Measurements from ENCODE around the gene UBR1. TPM values are rescaled to one million over a fixed set of nuclear protein-coding genes. Genes with fewer than 3 reads are reported as not detected.

UBR1 gene
- total RNA-seq, 1 experiment from 2014 or later, result 22.2 TPM

GRCh38 chr15:42955518-42955917 lies 150.3 kb downstream of the UBR1 start:
- Histone ChIP-seq H2AFZ (ENCODE audit: low read length) (no peak overlapping the region), H3K79me2 (ENCODE audit: insufficient read depth, low read length) (no peaks in the 10 kb centered on the region), H4K20me1 (ENCODE audit: control insufficient read depth, insufficient read depth, insufficient read length) (no peaks in the 10 kb centered on the region), H2BK5ac (ENCODE audit: insufficient read length, low read length) (no peak overlapping the region), H2BK12ac (ENCODE audit: insufficient read length, low read depth, low read length) (no peak overlapping the region), H2BK120ac (ENCODE audit: low read depth, low read length, poor library complexity, severe bottlenecking) (no peak overlapping the region), H3K56ac (ENCODE audit: insufficient read length, low read depth, low read length) (no peak overlapping the region), H4K5ac (ENCODE audit: insufficient read length, low read depth, low read length) (no peak overlapping the region), H3K14ac (ENCODE audit: insufficient read depth, low read length) (no peak overlapping the region), H3K79me1 (ENCODE audit: insufficient read depth, low read depth, low read length, poor library complexity, severe bottlenecking) (no peaks in the 10 kb centered on the region), H2BK15ac (ENCODE audit: low read depth, low read length) (no peak overlapping the region), H2BK20ac (ENCODE audit: low read depth, low read length, poor library complexity, severe bottlenecking) (no peak overlapping the region), H3K27me3 (ENCODE audit: insufficient read depth, low read length) (no peaks in the 10 kb centered on the region), H3K23ac (ENCODE audit: insufficient read length, low read depth, low read length) (no peak overlapping the region), H3K9ac (ENCODE audit: extremely low read depth, insufficient read length, low read length) (no peak overlapping the region), H3K9me3 (ENCODE audit: control insufficient read depth, low read depth, low read length) (no peaks in the 10 kb centered on the region), H2AK5ac (ENCODE audit: insufficient read length, low read length) (no peak overlapping the region), H3T11ph (ENCODE audit: low read length) (no peak overlapping the region), H3K18ac (ENCODE audit: insufficient read length, low read depth, low read length) (no peak overlapping the region), H3K27ac (ENCODE audit: insufficient read length, low read depth, low read length) (no peak overlapping the region), H4K91ac (ENCODE audit: insufficient read length, low read depth, low read length) (no peak overlapping the region), H3K23me2 (ENCODE audit: insufficient read length, low read depth, low read length, poor library complexity, severe bottlenecking) (no peaks in the 10 kb centered on the region), H3K4me2 (ENCODE audit: insufficient read depth, insufficient read length, low read length) (no peak overlapping the region), H3K4ac (ENCODE audit: low read depth, low read length) (no peak overlapping the region), H3K4me1 (ENCODE audit: insufficient read depth, low read length) (no peaks in the 10 kb centered on the region), H4K8ac (replicated peaks; ENCODE audit: insufficient read length, low read depth, low read length) (no peak overlapping the region)
- H3K27ac Mint-ChIP-seq, result no peak overlapping the region
- no peaks in the 10 kb centered on the region for H3K27me3 Mint-ChIP-seq (ENCODE audit: low read depth)
- H3K9me3 Mint-ChIP-seq, result no peaks in the 10 kb centered on the region
- peaks cover 13 to 59% (median 51%) of the 10 kb centered on the region in 3 experiments; a peak in 6 of 7 replicates for H3K36me3 Mint-ChIP-seq (ENCODE audit: insufficient read depth in 1 of 3, low read depth in 3 of 3)
- H3K4me1 Mint-ChIP-seq, result no peaks in the 10 kb centered on the region
- H3K4me3 Mint-ChIP-seq, result no peak overlapping the region
- TF ChIP-seq CTCF (conservative IDR thresholded peaks at IDR 0.05), result no peak
- no peak for DNase-seq
